Left kidney (tissue), 1 donor: ENCODE measurements around the gene LRRC8D. TPM values are rescaled to one million over a fixed set of nuclear protein-coding genes. Genes with fewer than 3 reads are reported as not detected.

Experiments
- polyA plus RNA-seq: library from polyadenylated mRNA; unstranded; fragments of 120-200 nt; gene quantifications from one replicate; pipeline ENCODE4 v1.2.1, GENCODE V29; 2013; ENCODE audit not compliant: insufficient read length

Gene LRRC8D
- polyA plus RNA-seq, 1 donor, result 41.8 TPM

Other genes with a start within 250 kb of the LRRC8D start
- gene LRRC8C, start 187.9 kb upstream of the LRRC8D start, polyA plus RNA-seq, result 6.8 TPM
- gene ZNF326, start 174.1 kb downstream of the LRRC8D start, polyA plus RNA-seq, result 89.1 TPM